HL-60 (cell line): Measurements from ENCODE around the gene CWH43.

Experiments used
- CTCF ChIP-seq: IDR thresholded peaks from one replicate; pipeline ENCODE4 v1.5.1; 2011; ENCODE audit warnings: low read length, control low read depth, inconsistent platforms; ENCODE audit not compliant: insufficient read depth
- REST ChIP-seq: IDR thresholded peaks from 2 replicates; pipeline ENCODE4 v1.6.1; 2012; ENCODE audit warnings: low read depth; ENCODE audit not compliant: insufficient replicate concordance

DNA sequence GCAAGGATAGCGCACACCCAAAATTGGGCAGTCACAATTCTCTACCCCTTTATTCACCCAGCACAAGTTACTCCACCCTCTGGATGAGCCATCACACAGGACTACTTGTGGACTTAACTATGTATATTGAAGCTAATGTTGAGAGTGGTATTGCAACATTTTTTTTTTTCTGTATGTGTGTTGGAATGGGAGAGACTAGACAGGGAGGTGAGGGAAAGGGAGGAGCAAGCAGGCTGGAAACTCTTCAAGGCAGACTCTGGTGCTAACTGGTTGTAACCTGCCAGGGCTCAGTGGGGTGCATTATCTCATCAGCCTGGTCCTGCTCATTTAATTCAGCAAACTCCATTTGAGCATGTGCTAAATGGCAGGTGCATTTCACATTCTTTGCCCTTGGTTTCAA is 18.4 kb upstream of the CWH43 start:
- TF ChIP-seq REST: no peak
- TF ChIP-seq CTCF: no peak
